Loucy (cell line): ENCODE data around the gene PDE4D.

Experiments used
- EZH2phosphoT487 ChIP-seq: fragments of 200-600 bp; IDR thresholded peaks from 2 replicates; pipeline ENCODE4 v1.6.1; 2018; ENCODE audit warnings: antibody characterized with exemption, mild to moderate bottlenecking, moderate library complexity, borderline replicate concordance
- TF ChIP-seq, protein P1 (sequence below): fragments of 200-600 bp; sonication (generic); conservative IDR thresholded peaks from 2 replicates; pipeline ENCODE4 v1.5.1; 2014; ENCODE audit warnings: mild to moderate bottlenecking, antibody characterized with exemption, low read length

DNA sequence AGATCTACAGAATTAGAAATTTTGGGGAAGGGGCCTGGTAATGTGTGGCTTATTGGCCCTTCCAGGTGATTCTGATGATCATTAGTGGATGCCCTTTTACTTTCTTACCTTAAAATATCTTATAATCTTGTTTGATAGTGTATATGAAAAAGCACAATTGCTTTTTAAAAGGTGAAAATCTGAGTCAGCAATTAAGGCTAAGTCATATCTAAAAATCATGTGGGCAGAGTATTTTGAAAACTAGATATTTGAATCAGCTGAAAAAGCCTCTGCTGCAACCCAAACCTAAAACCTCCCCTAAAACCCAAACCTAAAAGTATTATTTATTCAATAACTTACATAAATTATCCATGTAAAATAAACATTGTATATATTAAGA lies 359.8 kb downstream of the PDE4D start:
- TF ChIP-seq, protein P1, sequence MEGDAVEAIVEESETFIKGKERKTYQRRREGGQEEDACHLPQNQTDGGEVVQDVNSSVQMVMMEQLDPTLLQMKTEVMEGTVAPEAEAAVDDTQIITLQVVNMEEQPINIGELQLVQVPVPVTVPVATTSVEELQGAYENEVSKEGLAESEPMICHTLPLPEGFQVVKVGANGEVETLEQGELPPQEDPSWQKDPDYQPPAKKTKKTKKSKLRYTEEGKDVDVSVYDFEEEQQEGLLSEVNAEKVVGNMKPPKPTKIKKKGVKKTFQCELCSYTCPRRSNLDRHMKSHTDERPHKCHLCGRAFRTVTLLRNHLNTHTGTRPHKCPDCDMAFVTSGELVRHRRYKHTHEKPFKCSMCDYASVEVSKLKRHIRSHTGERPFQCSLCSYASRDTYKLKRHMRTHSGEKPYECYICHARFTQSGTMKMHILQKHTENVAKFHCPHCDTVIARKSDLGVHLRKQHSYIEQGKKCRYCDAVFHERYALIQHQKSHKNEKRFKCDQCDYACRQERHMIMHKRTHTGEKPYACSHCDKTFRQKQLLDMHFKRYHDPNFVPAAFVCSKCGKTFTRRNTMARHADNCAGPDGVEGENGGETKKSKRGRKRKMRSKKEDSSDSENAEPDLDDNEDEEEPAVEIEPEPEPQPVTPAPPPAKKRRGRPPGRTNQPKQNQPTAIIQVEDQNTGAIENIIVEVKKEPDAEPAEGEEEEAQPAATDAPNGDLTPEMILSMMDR, result no peak
- no peak for TF ChIP-seq EZH2phosphoT487
